Measurements from ENCODE around the gene HS6ST2. TPM values are rescaled to one million over a fixed set of nuclear protein-coding genes. Genes with fewer than 3 reads are reported as not detected.

HS6ST2 gene
- polyA plus RNA-seq, 1 donor (not counting 4 experiments of a cell fraction or from before 2014, with no cell fraction given): 0.43 TPM

GRCh38 chrX:132778917-132779316, 179.5 kb downstream of the HS6ST2 start:
- Histone ChIP-seq H3K4me3 (ENCODE audit: control insufficient read depth in 2 of 3, extremely low read depth in 1 of 3, insufficient read depth in 2 of 3, low read depth in 1 of 3, low read length in 3 of 3) (no peak overlapping the region), H3K27ac (ENCODE audit: control insufficient read depth, insufficient read depth, low read length) (no peak overlapping the region), H2AFZ (ENCODE audit: control insufficient read depth, low read length) (no peak overlapping the region), H3K27me3 (ENCODE audit: control insufficient read depth, extremely low read depth, insufficient read depth, low read length) (no peaks in the 10 kb centered on the region), H3K9me3 (ENCODE audit: control insufficient read depth, low read depth, low read length) (no peaks in the 10 kb centered on the region), H3K4me1 (ENCODE audit: control insufficient read depth, extremely low read depth, insufficient read depth, low read length) (no peaks in the 10 kb centered on the region), H4K20me1 (ENCODE audit: control insufficient read depth, extremely low read depth, insufficient read depth, low read length) (no peaks in the 10 kb centered on the region), H3K79me2 (ENCODE audit: control insufficient read depth, insufficient read depth, low read length) (no peaks in the 10 kb centered on the region), H3K9me1 (ENCODE audit: control insufficient read depth, extremely low read depth, insufficient read depth, low read length) (no peaks in the 10 kb centered on the region), H3K9ac (ENCODE audit: control insufficient read depth, extremely low read depth, insufficient read depth, low read length) (no peak overlapping the region), H3K36me3 (ENCODE audit: control insufficient read depth in 2 of 2, extremely low read depth in 1 of 2, insufficient read depth in 2 of 2, low read length in 2 of 2) (no peaks in the 10 kb centered on the region), H3K4me2 (ENCODE audit: control insufficient read depth, extremely low read depth, insufficient read depth, low read depth, low read length) (no peak overlapping the region)
- DNase-seq (ENCODE audit: low read depth, low spot score) (no peak), FAIRE-seq (no peak)
- no peak for TF ChIP-seq CTCF (optimal IDR thresholded peaks at IDR 0.05 in 1 of 3, IDR thresholded peaks at IDR 0.05 in 1 of 3, conservative IDR thresholded peaks at IDR 0.05 in 1 of 3; ENCODE audit: extremely low read depth in 1 of 3, insufficient read depth in 2 of 3, low read length in 3 of 3)
- TF ChIP-seq EZH2 (IDR thresholded peaks at IDR 0.05; ENCODE audit: low read length): no peak
- dilution Hi-C loops (cut with MboI; ENCODE audit: extremely low pct_ligation_motif_present, low sequenced_read_pairs): no loop called here

- H4K20me1 ChIP-seq (ENCODE audit: control insufficient read depth, extremely low read depth, insufficient read depth, low read length): no peaks in the 10 kb centered on the region
- no peaks in the 10 kb centered on the region for H3K9me1 ChIP-seq (ENCODE audit: control insufficient read depth, extremely low read depth, insufficient read depth, low read length)
- dilution Hi-C loops (cut with MboI; ENCODE audit: extremely low pct_ligation_motif_present, low sequenced_read_pairs): no loop called here
- H3K4me3 ChIP-seq (ENCODE audit: control insufficient read depth in 2 of 3, extremely low read depth in 1 of 3, insufficient read depth in 2 of 3, low read depth in 1 of 3, low read length in 3 of 3): no peak overlapping the region
- no peak overlapping the region for H3K27ac ChIP-seq (ENCODE audit: control insufficient read depth, insufficient read depth, low read length)
- H3K79me2 ChIP-seq (ENCODE audit: control insufficient read depth, insufficient read depth, low read length): no peaks in the 10 kb centered on the region
- no peaks in the 10 kb centered on the region for H3K36me3 ChIP-seq (ENCODE audit: control insufficient read depth in 2 of 2, extremely low read depth in 1 of 2, insufficient read depth in 2 of 2, low read length in 2 of 2)
- no peaks in the 10 kb centered on the region for H3K4me1 ChIP-seq (ENCODE audit: control insufficient read depth, extremely low read depth, insufficient read depth, low read length)
- no peak overlapping the region for H3K9ac ChIP-seq (ENCODE audit: control insufficient read depth, extremely low read depth, insufficient read depth, low read length)
- DNase-seq (ENCODE audit: low read depth, low spot score) (no peak), FAIRE-seq (no peak)
- H3K9me3 ChIP-seq (ENCODE audit: control insufficient read depth, low read depth, low read length): no peaks in the 10 kb centered on the region
- TF ChIP-seq CTCF (optimal IDR thresholded peaks at IDR 0.05 in 1 of 3, IDR thresholded peaks at IDR 0.05 in 1 of 3, conservative IDR thresholded peaks at IDR 0.05 in 1 of 3; ENCODE audit: extremely low read depth in 1 of 3, insufficient read depth in 2 of 3, low read length in 3 of 3) (no peak), EZH2 (IDR thresholded peaks at IDR 0.05; ENCODE audit: low read length) (no peak)
- H3K27me3 ChIP-seq (ENCODE audit: control insufficient read depth, extremely low read depth, insufficient read depth, low read length): no peaks in the 10 kb centered on the region
- H3K4me2 ChIP-seq (ENCODE audit: control insufficient read depth, extremely low read depth, insufficient read depth, low read depth, low read length): no peak overlapping the region
- no peak overlapping the region for H2AFZ ChIP-seq (ENCODE audit: control insufficient read depth, low read length)
Observed at GRCh38 chrX:132776486-132777210, 181.8 kb downstream of the HS6ST2 start.
